ENCODE results near the gene TMEM60. TPM values are rescaled to one million over a fixed set of nuclear protein-coding genes. Genes with fewer than 3 reads are reported as not detected.

The TMEM60 gene
- total and polyA plus RNA-seq, 9 donors = 8.1 to 30.9 (median 15.0) TPM

GRCh38 chr7:77770316-77770715 is 27.9 kb downstream of the TMEM60 start:
- TF ChIP-seq EP300 (IDR thresholded peaks at IDR 0.05) (no peak), CTCF (IDR thresholded peaks at IDR 0.05) (no peak), POLR2A (IDR thresholded peaks at IDR 0.05) (no peak)
- DNase-seq = no peak
- intact Hi-C loops (cut with DNase I) = loop anchor here in 1 of 4 donors (5.0 kb wide), 1 partner anchor 33 kb away; no protein-coding TSS in a partner anchor
- Histone ChIP-seq H3K27me3 (no peaks in the 10 kb centered on the region), H3K4me1 (ENCODE audit: insufficient read depth) (no peaks in the 10 kb centered on the region), H3K36me3 (no peaks in the 10 kb centered on the region), H3K9me3 (no peaks in the 10 kb centered on the region), H3K4me3 (no peak overlapping the region), H3K27ac (no peak overlapping the region)
- 89 to 91% (median 91%) methylated on average over 8 of the region's 8 CpGs for WGBS, 3 donors

GRCh38 chr7:77766801-77767605 is 31.2 kb downstream of the TMEM60 start:
- no peak for DNase-seq
- Histone ChIP-seq H3K27ac (no peak overlapping the region), H3K36me3 (no peaks in the 10 kb centered on the region), H3K4me1 (ENCODE audit: insufficient read depth) (no peaks in the 10 kb centered on the region), H3K9me3 (no peaks in the 10 kb centered on the region), H3K27me3 (no peaks in the 10 kb centered on the region), H3K4me3 (no peak overlapping the region)
- intact Hi-C loops (cut with DNase I) = no loop called here
- TF ChIP-seq POLR2A (IDR thresholded peaks at IDR 0.05) (no peak), CTCF (IDR thresholded peaks at IDR 0.05) (no peak), EP300 (IDR thresholded peaks at IDR 0.05) (no peak)
- WGBS, 3 donors = 94 to 95% (median 95%) methylated on average over 6 of the region's 6 CpGs

- 55 to 68% (median 64%) methylated on average over 4 of the region's 4 CpGs for WGBS, 3 donors
Measured at GRCh38 chr7:77765906-77766800, 32.1 kb downstream of the TMEM60 start.

More at GRCh38 chr7:77765906-77766800, 32.1 kb downstream of the TMEM60 start:
- Histone ChIP-seq H3K36me3 (no peaks in the 10 kb centered on the region), H3K27ac (no peak overlapping the region), H3K27me3 (no peaks in the 10 kb centered on the region), H3K4me1 (ENCODE audit: insufficient read depth) (no peaks in the 10 kb centered on the region), H3K9me3 (no peaks in the 10 kb centered on the region), H3K4me3 (no peak overlapping the region)
- DNase-seq = no peak
- no peak for TF ChIP-seq CTCF (IDR thresholded peaks at IDR 0.05)
- TF ChIP-seq EP300 (IDR thresholded peaks at IDR 0.05) = no peak
- no peak for TF ChIP-seq POLR2A (IDR thresholded peaks at IDR 0.05)
- intact Hi-C loops (cut with DNase I) = no loop called here
